WI38 (cell line): ENCODE measurements around the gene ENO3.
A peak's percentile ranks its signal among the peaks of the same experiment; 100 is the strongest.

ENCODE experiments used
- H3K4me3 ChIP-seq: 2 replicates; pipeline ENCODE4 v1.5.1; 2011; ENCODE audit warnings: low read depth, mild to moderate bottlenecking, control low read depth, low read length
- CTCF ChIP-seq: IDR thresholded peaks from 2 replicates; pipeline ENCODE4 v1.5.1; 2012; ENCODE audit warnings: low read depth, mild to moderate bottlenecking, control low read depth, low read length

Gene ENO3

GRCh38 chr17:4953451-4953961 is 2.6 kb downstream of the ENO3 start:
- H3K4me3 ChIP-seq: no peak overlapping the region
- TF ChIP-seq CTCF: no peak

- H3K4me3 ChIP-seq: no peak overlapping the region
- no peak for TF ChIP-seq CTCF
Measured at GRCh38 chr17:4955091-4955490, 4.2 kb downstream of the ENO3 start.

- TF ChIP-seq CTCF: 0 out of 2 replicates have a peak, but pooled peaks have one; percentile 11
Measured at GRCh38 chr17:4956493-4957061, 5.7 kb downstream of the ENO3 start.

GRCh38 chr17:4958102-4958501 is 7.2 kb downstream of the ENO3 start:
- no peak for TF ChIP-seq CTCF
- H3K4me3 ChIP-seq: no peak overlapping the region

More at GRCh38 chr17:4956493-4957061, 5.7 kb downstream of the ENO3 start:
- no peak overlapping the region for H3K4me3 ChIP-seq

GRCh38 chr17:4959261-4959965 is 8.5 kb downstream of the ENO3 start:
- H3K4me3 ChIP-seq: no peak overlapping the region
- no peak for TF ChIP-seq CTCF

- H3K4me3 ChIP-seq: no peak overlapping the region
- no peak for TF ChIP-seq CTCF
Measured at GRCh38 chr17:4960279-4960922, 9.5 kb downstream of the ENO3 start.

GRCh38 chr17:4965311-4965986 is 14.5 kb downstream of the ENO3 start:
- no peak for TF ChIP-seq CTCF
- no peak overlapping the region for H3K4me3 ChIP-seq
